Liver (tissue), 9 donors: ENCODE data around the gene GATA6. TPM values are rescaled to one million over a fixed set of nuclear protein-coding genes. Genes with fewer than 3 reads are reported as not detected.

Experiments used
- DNase-seq: peaks from one replicate; pipeline ENCODE4 v3.0.0-alpha.2; 2017; ENCODE audit warnings: low spot score
- H3K27ac ChIP-seq, 2 donors: one replicate each; pipeline ENCODE4 v1.7.0; 2013; ENCODE audit warnings: inconsistent platforms in 2 of 2, low read length in 2 of 2, control low read depth in 1 of 2, low read depth in 1 of 2, mild to moderate bottlenecking in 1 of 2
- H3K27me3 ChIP-seq, 4 donors: one replicate each; pipeline versions ENCODE4 v1.6.1 to v1.7.0; 2013; ENCODE audit warnings: low read length in 3 of 4, inconsistent platforms in 1 of 4, mild to moderate bottlenecking in 1 of 4, moderate library complexity in 1 of 4; ENCODE audit not compliant: control insufficient read depth in 4 of 4, insufficient read depth in 4 of 4
- H3K36me3 ChIP-seq, 4 donors: one replicate each; pipeline versions ENCODE4 v1.6.1 to v1.7.0; 2013; ENCODE audit warnings: low read length in 3 of 4, mild to moderate bottlenecking in 3 of 4, low read depth in 1 of 4, moderate library complexity in 1 of 4; ENCODE audit not compliant: control insufficient read depth in 4 of 4, insufficient read depth in 3 of 4
- H3K4me1 ChIP-seq, 4 donors: one replicate each; pipeline versions ENCODE4 v1.6.1 to v1.7.0; 2013; ENCODE audit warnings: low read length in 3 of 4, mild to moderate bottlenecking in 3 of 4, moderate library complexity in 1 of 4; ENCODE audit not compliant: control insufficient read depth in 4 of 4, insufficient read depth in 4 of 4
- H3K4me3 ChIP-seq, 3 donors: one replicate each; pipeline versions ENCODE4 v1.6.1 to v1.7.0; 2013; ENCODE audit warnings: low read length in 3 of 3, control low read depth in 1 of 3, low read depth in 1 of 3, mild to moderate bottlenecking in 1 of 3
- H3K9ac ChIP-seq, 2 donors: one replicate each; pipeline ENCODE4 v1.7.0; 2013; ENCODE audit warnings: low read length in 2 of 2, mild to moderate bottlenecking in 2 of 2, moderate library complexity in 2 of 2, control low read depth in 1 of 2, low read depth in 1 of 2
- H3K9me3 ChIP-seq, 4 donors: one replicate each; pipeline versions ENCODE4 v1.6.1 to v1.7.0; 2013; ENCODE audit warnings: low read length in 3 of 4; ENCODE audit not compliant: control insufficient read depth in 4 of 4
- ATF3 ChIP-seq: IDR thresholded peaks from 2 replicates; pipeline ENCODE4 v1.6.1; 2016; ENCODE audit warnings: antibody characterized with exemption
- CTCF ChIP-seq: fragments of 150-350 bp; IDR thresholded peaks from 2 replicates; pipeline ENCODE4 v1.5.1; 2017; ENCODE audit warnings: improper control_type of control experiment, low read depth, low read length; ENCODE audit not compliant: missing input control
- EGR1 ChIP-seq, 2 donors: IDR thresholded peaks; 2 replicates each; pipeline ENCODE4 v1.6.1; 2016 to 2018; ENCODE audit warnings: antibody characterized with exemption in 2 of 2, low read depth in 2 of 2
- FOXA2 ChIP-seq: IDR thresholded peaks from 2 replicates; pipeline ENCODE4 v1.6.1; 2016; ENCODE audit warnings: antibody characterized with exemption
- HNF4A ChIP-seq, 2 donors: conservative IDR thresholded peaks; 2 replicates each; pipeline ENCODE4 v1.6.1; 2016; ENCODE audit warnings: antibody characterized with exemption in 2 of 2, mild to moderate bottlenecking in 2 of 2
- HNF4G ChIP-seq: IDR thresholded peaks from 2 replicates; pipeline ENCODE4 v1.6.1; 2016; ENCODE audit warnings: antibody characterized with exemption
- JUND ChIP-seq, 2 donors: IDR thresholded peaks; 2 replicates each; pipeline ENCODE4 v1.6.1; 2016; ENCODE audit warnings: antibody characterized with exemption in 2 of 2
- MAX ChIP-seq: IDR thresholded peaks from 2 replicates; pipeline ENCODE4 v1.6.1; 2016; ENCODE audit warnings: antibody characterized with exemption
- NR2F2 ChIP-seq: IDR thresholded peaks from 2 replicates; pipeline ENCODE4 v1.6.1; 2016; ENCODE audit warnings: antibody characterized with exemption
- RAD21 ChIP-seq, 2 donors: IDR thresholded peaks; 2 replicates each; pipeline ENCODE4 v1.6.1; 2016; ENCODE audit warnings: antibody characterized with exemption in 2 of 2, mild to moderate bottlenecking in 2 of 2
- SP1 ChIP-seq: IDR thresholded peaks from 2 replicates; pipeline ENCODE4 v1.6.1; 2018; ENCODE audit warnings: antibody characterized with exemption, mild to moderate bottlenecking
- TAF1 ChIP-seq: conservative IDR thresholded peaks from 2 replicates; pipeline ENCODE4 v1.6.1; 2016; ENCODE audit warnings: antibody characterized with exemption, mild to moderate bottlenecking
- YY1 ChIP-seq: IDR thresholded peaks from 2 replicates; pipeline ENCODE4 v1.6.1; 2016; ENCODE audit warnings: antibody characterized with exemption, mild to moderate bottlenecking
- ZBTB33 ChIP-seq: IDR thresholded peaks from 2 replicates; pipeline ENCODE4 v1.6.1; 2016; ENCODE audit warnings: antibody characterized with exemption
- WGBS: extraction: QIAGEN DNeasy Blood & Tissue Kit; methylation state at CpG from one replicate; pipeline ENCODE4 v1.1.7; 2013; 5-methylcytosine and 5-hydroxymethylcytosine counted together
- polyA plus RNA-seq, 2 donors: library from polyadenylated mRNA; stranded (reverse) in 1 of 2; unstranded in 1 of 2; fragments of 200-250 nt in 1 of 2; fragments of >200 nt in 1 of 2; fragmentation: Nextera tagmentation in 1 of 2; extraction: Ambion mirVana in 1 of 2; gene quantifications; one replicate each; pipeline versions ENCODE4 v1.2.1 to v1.2.3, GENCODE V29; 2013 to 2015
- total RNA-seq, 2 donors: library from RNA; depleted of rRNA; stranded (reverse); fragments of >200 nt; gene quantifications; one replicate each; pipeline ENCODE4 v1.2.3, GENCODE V29; 2014
- donor health status: healthy.
- donor health status: healthy.
- donor health status: healthy.
- donor health status: healthy.
- donor health status: healthy.

Gene GATA6
- total and polyA plus RNA-seq, 4 donors, result 1.8 to 6.6 (median 4.9) TPM

DNA sequence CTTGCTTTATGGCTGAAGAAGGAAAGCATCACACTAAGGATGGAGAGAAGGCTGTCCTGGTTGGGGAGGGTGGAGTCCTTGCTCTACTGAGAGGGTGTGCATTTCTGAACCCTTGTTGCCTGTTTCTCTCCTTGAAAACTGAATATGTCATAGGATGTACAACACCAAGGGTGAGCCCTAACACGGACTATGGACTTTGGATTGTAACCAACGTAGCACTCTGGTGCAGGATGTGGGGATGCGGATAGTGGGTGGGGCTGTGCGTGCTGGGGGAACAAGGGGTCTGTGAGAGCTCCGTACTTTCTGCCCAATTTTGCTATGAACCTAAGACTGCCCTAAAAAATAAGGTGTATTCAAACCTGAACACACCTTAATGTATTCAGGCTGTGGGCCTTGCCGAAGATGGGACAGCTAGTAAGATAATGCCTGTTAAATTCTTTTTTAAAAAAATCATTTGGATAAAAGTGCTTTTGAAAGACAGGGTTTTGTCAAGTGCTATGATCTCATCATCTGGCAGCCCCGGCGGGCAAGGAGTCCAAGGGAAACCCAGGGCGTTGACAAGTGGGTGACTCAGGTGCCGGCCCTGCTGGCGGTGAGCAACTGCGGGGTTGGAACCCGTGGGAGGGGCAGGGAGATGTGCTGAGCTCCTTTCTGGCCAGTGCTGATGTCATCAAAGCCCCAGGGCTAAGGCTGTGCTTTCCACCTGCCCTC lies 54.0 kb downstream of the GATA6 start:
- Histone ChIP-seq H3K27ac (no peak overlapping the region), H3K4me3 (no peak overlapping the region), H3K9ac (no peak overlapping the region), H3K9me3 (no peaks in the 10 kb centered on the region), H3K27me3 (no peaks in the 10 kb centered on the region), H3K4me1 (no peaks in the 10 kb centered on the region), H3K36me3 (no peaks in the 10 kb centered on the region)
- DNase-seq, result no peak
- WGBS, result 68% methylated on average over 13 of the region's 13 CpGs
- TF ChIP-seq HNF4A (conservative IDR thresholded peaks at IDR 0.05) (peak; percentile 65 to 77), FOXA2 (no peak), HNF4G (peak; percentile 56), MAX (no peak), SP1 (no peak), ATF3 (no peak), ZBTB33 (no peak), CTCF (no peak), NR2F2 (no peak), RAD21 (IDR thresholded peaks at IDR 0.05) (no peak)

- 90% methylated on average over 1 of the region's 1 CpG for WGBS
- no peaks in the 10 kb centered on the region for H3K9me3 ChIP-seq
- H3K9ac ChIP-seq, result no peak overlapping the region
- H3K36me3 ChIP-seq, result no peaks in the 10 kb centered on the region
- TF ChIP-seq HNF4A (conservative IDR thresholded peaks at IDR 0.05) (no peak), ATF3 (no peak), CTCF (no peak), MAX (no peak), FOXA2 (no peak), SP1 (no peak), EGR1 (IDR thresholded peaks at IDR 0.05; ENCODE audit: low read depth in 2 of 2) (no peak), TAF1 (no peak), HNF4G (no peak), YY1 (no peak), JUND (IDR thresholded peaks at IDR 0.05) (no peak)
- no peak for DNase-seq
- no peak overlapping the region for H3K4me3 ChIP-seq
- no peaks in the 10 kb centered on the region for H3K4me1 ChIP-seq
- no peaks in the 10 kb centered on the region for H3K27me3 ChIP-seq
- H3K27ac ChIP-seq, result no peak overlapping the region
Measured at GRCh38 chr18:22223965-22224322, 54.6 kb downstream of the GATA6 start.
